SK-N-SH treated with all-trans-retinoic acid at 6 μM for 48 hours (cell line): ENCODE results near the gene POLR3A.
"Not testable (repeated sequence)": the region's sequence is repeated elsewhere in the genome, so short reads cannot be mapped to it uniquely, and the experiment has no call there.

Source experiments
- ATAC-seq: fragments of 200-7000 bp; cut with Tn5 transposase; 3 replicates; pipeline ENCODE4 v1.9.1; 2020; ENCODE audit warnings: mild to moderate bottlenecking, moderate library complexity
- ARNTL ChIP-seq: fragments of 450-650 bp; formaldehyde crosslinking; IDR thresholded peaks from 2 replicates; pipeline ENCODE4 v1.5.0; 2020; ENCODE audit warnings: low read depth, mild to moderate bottlenecking, moderate library complexity, borderline replicate concordance
- BACH2 ChIP-seq: fragments of 250-450 bp; sonication (Bioruptor Pico); IDR thresholded peaks from 2 replicates; pipeline ENCODE4 v1.9.0; 2021; ENCODE audit warnings: mild to moderate bottlenecking, borderline replicate concordance
- ESRRG ChIP-seq: fragments of 250-450 bp; sonication (Bioruptor Pico); IDR thresholded peaks from 2 replicates; pipeline ENCODE4 v1.6.1; 2021; ENCODE audit warnings: mild to moderate bottlenecking
- GLIS3 ChIP-seq: fragments of 250-450 bp; sonication (Bioruptor Pico); IDR thresholded peaks from 2 replicates; pipeline ENCODE4 v1.5.0; 2020; ENCODE audit warnings: mild to moderate bottlenecking, moderate library complexity
- OSR1 ChIP-seq: fragments of 250-450 bp; sonication (Bioruptor Pico); IDR thresholded peaks from 2 replicates; pipeline ENCODE4 v1.8.0; 2022; ENCODE audit warnings: moderate library complexity, mild to moderate bottlenecking, inconsistent platforms
- PPARA ChIP-seq: fragments of 250-450 bp; sonication (Bioruptor Pico); IDR thresholded peaks from 2 replicates; pipeline ENCODE4 v1.5.0; 2020; ENCODE audit warnings: mild to moderate bottlenecking, borderline replicate concordance
- RARB ChIP-seq: fragments of 250-450 bp; sonication (Bioruptor Pico); IDR thresholded peaks from 2 replicates; pipeline ENCODE4 v1.8.0; 2021; ENCODE audit warnings: mild to moderate bottlenecking, moderate library complexity
- SNAI2 ChIP-seq: fragments of 250-450 bp; sonication (Bioruptor Pico); IDR thresholded peaks from 2 replicates; pipeline ENCODE4 v1.5.0; 2020; ENCODE audit warnings: mild to moderate bottlenecking, moderate library complexity
- TCF4 ChIP-seq: fragments of 250-450 bp; sonication (Bioruptor Pico); IDR thresholded peaks from 2 replicates; pipeline ENCODE4 v1.8.0; 2021; ENCODE audit warnings: mild to moderate bottlenecking, moderate library complexity, borderline replicate concordance
- ZFP30 ChIP-seq: fragments of 450-650 bp; formaldehyde crosslinking; IDR thresholded peaks from 2 replicates; pipeline ENCODE4 v1.5.0; 2022; ENCODE audit warnings: mild to moderate bottlenecking, moderate library complexity
- ZNF70 ChIP-seq: fragments of 450-650 bp; formaldehyde crosslinking; IDR thresholded peaks from 2 replicates; pipeline ENCODE4 v1.5.0; 2020; ENCODE audit warnings: mild to moderate bottlenecking, moderate library complexity
- ZNF8 ChIP-seq: fragments of 450-650 bp; formaldehyde crosslinking; IDR thresholded peaks from 2 replicates; pipeline ENCODE4 v1.5.0; 2020; ENCODE audit warnings: mild to moderate bottlenecking, moderate library complexity
- TF ChIP-seq, protein P1 (sequence below): fragments of 250-450 bp; sonication (Bioruptor Pico); IDR thresholded peaks from 2 replicates; pipeline ENCODE4 v1.5.0; 2020; ENCODE audit warnings: mild to moderate bottlenecking, moderate library complexity
- TF ChIP-seq, protein P2 (sequence below): fragments of 250-450 bp; sonication (Bioruptor Pico); IDR thresholded peaks from 2 replicates; pipeline ENCODE4 v1.5.1; 2020; ENCODE audit warnings: low read depth, mild to moderate bottlenecking, moderate library complexity
- TF ChIP-seq, protein P3 (sequence below): fragments of 250-450 bp; sonication (Bioruptor Pico); IDR thresholded peaks from 2 replicates; pipeline ENCODE4 v1.8.0; 2020; ENCODE audit warnings: mild to moderate bottlenecking, moderate library complexity, borderline replicate concordance
- TF ChIP-seq, protein P4 (sequence below): fragments of 250-450 bp; sonication (Bioruptor Pico); IDR thresholded peaks from 2 replicates; pipeline ENCODE4 v1.5.1; 2021; ENCODE audit warnings: mild to moderate bottlenecking, moderate library complexity

The POLR3A gene

DNA sequence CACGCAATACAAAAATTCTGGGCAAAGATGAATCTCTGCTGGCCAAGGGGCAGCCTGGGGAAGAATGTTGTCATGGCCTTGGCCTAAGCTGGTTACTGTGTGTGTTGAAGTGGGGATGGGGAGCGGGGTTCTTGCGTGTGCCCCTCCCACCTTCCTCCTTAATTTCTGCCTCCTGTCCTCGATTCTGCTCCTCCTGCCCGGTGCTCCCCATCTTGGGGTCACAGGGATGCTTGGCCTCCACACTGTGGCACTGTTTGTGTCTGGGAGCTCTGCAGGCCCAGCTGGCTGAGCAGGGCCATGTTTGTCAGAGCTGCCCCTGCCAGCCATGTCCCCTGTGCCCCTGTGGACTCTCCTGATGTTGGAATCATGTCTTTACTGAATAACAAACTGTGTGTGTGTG is 41.4 kb upstream of the POLR3A start:
- no peak for TF ChIP-seq ARNTL (CRISPR knock-in tag)
- TF ChIP-seq, all 23 proteins: peak for 0
- no peak for ATAC-seq

DNA sequence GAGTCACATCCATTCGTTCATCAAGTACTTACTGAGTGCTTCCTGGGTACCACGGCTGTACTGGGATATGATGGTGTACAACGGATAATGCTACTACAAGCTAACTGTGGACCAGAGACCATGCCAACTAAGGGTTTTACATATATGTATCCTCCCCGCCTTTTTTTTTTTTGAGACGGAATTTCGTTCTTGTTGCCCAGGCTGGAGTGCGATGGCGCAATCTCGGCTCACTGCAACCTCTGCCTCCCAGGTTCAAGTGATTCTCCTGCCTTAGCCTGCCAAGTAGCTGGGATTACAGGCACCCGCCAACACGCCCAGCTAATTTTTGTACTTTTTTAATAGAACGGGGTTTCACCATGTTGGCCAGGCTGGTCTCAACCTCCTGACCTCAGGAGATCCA is 40.7 kb upstream of the POLR3A start:
- not testable (repeated sequence) for ATAC-seq

DNA sequence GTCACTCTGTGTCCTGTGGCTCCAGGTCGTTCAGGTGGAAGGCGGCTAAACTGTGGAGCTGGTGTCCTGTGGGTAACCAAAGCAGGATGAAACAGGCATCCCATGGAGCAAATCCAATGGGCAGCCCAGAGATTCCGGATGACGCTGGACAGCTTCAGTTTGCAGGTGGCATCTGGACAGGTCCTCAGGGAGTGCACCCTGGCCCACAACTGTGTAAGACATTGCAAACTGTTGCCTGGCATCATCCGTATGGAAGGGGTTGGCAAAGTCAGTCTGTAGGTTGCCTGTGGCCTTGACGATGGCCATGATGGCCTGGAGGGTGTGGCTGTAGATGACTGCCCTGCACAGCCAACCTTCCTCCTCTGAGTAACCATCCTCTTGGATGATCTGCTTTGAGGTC is 39.8 kb upstream of the POLR3A start:
- ATAC-seq: no peak
- TF ChIP-seq, protein P1, sequence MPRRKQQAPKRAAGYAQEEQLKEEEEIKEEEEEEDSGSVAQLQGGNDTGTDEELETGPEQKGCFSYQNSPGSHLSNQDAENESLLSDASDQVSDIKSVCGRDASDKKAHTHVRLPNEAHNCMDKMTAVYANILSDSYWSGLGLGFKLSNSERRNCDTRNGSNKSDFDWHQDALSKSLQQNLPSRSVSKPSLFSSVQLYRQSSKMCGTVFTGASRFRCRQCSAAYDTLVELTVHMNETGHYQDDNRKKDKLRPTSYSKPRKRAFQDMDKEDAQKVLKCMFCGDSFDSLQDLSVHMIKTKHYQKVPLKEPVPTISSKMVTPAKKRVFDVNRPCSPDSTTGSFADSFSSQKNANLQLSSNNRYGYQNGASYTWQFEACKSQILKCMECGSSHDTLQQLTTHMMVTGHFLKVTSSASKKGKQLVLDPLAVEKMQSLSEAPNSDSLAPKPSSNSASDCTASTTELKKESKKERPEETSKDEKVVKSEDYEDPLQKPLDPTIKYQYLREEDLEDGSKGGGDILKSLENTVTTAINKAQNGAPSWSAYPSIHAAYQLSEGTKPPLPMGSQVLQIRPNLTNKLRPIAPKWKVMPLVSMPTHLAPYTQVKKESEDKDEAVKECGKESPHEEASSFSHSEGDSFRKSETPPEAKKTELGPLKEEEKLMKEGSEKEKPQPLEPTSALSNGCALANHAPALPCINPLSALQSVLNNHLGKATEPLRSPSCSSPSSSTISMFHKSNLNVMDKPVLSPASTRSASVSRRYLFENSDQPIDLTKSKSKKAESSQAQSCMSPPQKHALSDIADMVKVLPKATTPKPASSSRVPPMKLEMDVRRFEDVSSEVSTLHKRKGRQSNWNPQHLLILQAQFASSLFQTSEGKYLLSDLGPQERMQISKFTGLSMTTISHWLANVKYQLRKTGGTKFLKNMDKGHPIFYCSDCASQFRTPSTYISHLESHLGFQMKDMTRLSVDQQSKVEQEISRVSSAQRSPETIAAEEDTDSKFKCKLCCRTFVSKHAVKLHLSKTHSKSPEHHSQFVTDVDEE (CRISPR knock-in tag): no peak
- TF ChIP-seq ZFP30 (CRISPR knock-in tag) (no peak), BACH2 (no peak)

DNA sequence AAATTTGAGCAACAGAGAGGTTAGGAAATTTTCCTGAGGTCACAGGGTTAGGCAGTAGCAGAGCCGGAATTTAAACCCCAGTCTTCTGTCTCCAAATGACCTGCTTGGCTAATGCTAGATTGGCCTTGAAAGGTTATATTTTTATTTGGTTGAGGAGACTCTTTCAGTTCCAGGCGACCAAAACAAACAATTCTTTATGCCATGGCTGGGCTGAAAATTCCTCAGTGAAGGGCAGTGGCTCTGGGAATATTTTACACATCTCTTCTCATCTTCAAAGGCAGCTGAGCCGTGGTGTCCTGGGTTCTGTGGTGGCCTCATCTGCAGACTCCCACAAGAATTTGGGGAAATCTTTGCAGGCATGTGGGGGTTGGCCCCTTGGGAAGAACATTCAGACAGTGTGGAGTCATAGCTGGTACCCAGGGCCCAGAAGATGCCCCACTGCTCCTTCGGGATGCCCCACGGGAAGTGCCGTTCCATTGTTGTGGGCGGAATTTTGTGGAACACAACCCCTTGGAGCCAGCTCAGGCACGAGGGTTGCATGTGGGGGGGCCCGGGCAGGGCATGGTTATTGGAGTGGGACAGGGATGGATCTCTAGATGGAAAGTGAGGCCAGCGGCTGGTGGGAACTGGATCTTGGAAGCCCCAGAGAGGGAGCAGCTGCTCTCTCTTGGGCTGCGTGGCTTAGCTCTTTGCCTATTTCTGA is 37.6 kb upstream of the POLR3A start:
- no peak for ATAC-seq
- no peak for TF ChIP-seq BACH2
- TF ChIP-seq, protein P2, sequence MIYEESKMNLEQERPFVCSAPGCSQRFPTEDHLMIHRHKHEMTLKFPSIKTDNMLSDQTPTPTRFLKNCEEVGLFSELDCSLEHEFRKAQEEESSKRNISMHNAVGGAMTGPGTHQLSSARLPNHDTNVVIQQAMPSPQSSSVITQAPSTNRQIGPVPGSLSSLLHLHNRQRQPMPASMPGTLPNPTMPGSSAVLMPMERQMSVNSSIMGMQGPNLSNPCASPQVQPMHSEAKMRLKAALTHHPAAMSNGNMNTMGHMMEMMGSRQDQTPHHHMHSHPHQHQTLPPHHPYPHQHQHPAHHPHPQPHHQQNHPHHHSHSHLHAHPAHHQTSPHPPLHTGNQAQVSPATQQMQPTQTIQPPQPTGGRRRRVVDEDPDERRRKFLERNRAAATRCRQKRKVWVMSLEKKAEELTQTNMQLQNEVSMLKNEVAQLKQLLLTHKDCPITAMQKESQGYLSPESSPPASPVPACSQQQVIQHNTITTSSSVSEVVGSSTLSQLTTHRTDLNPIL (CRISPR knock-in tag): no peak
- TF ChIP-seq ESRRG (CRISPR knock-in tag): no peak
- TF ChIP-seq, protein P3, sequence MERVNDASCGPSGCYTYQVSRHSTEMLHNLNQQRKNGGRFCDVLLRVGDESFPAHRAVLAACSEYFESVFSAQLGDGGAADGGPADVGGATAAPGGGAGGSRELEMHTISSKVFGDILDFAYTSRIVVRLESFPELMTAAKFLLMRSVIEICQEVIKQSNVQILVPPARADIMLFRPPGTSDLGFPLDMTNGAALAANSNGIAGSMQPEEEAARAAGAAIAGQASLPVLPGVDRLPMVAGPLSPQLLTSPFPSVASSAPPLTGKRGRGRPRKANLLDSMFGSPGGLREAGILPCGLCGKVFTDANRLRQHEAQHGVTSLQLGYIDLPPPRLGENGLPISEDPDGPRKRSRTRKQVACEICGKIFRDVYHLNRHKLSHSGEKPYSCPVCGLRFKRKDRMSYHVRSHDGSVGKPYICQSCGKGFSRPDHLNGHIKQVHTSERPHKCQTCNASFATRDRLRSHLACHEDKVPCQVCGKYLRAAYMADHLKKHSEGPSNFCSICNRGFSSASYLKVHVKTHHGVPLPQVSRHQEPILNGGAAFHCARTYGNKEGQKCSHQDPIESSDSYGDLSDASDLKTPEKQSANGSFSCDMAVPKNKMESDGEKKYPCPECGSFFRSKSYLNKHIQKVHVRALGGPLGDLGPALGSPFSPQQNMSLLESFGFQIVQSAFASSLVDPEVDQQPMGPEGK (CRISPR knock-in tag): no peak
- no peak for TF ChIP-seq ZNF8 (CRISPR knock-in tag)
- TF ChIP-seq OSR1 (CRISPR knock-in tag): no peak
- TF ChIP-seq, protein P4, sequence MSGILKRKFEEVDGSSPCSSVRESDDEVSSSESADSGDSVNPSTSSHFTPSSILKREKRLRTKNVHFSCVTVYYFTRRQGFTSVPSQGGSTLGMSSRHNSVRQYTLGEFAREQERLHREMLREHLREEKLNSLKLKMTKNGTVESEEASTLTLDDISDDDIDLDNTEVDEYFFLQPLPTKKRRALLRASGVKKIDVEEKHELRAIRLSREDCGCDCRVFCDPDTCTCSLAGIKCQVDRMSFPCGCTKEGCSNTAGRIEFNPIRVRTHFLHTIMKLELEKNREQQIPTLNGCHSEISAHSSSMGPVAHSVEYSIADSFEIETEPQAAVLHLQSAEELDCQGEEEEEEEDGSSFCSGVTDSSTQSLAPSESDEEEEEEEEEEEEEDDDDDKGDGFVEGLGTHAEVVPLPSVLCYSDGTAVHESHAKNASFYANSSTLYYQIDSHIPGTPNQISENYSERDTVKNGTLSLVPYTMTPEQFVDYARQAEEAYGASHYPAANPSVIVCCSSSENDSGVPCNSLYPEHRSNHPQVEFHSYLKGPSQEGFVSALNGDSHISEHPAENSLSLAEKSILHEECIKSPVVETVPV: no peak
- TF ChIP-seq ARNTL (CRISPR knock-in tag): no peak

DNA sequence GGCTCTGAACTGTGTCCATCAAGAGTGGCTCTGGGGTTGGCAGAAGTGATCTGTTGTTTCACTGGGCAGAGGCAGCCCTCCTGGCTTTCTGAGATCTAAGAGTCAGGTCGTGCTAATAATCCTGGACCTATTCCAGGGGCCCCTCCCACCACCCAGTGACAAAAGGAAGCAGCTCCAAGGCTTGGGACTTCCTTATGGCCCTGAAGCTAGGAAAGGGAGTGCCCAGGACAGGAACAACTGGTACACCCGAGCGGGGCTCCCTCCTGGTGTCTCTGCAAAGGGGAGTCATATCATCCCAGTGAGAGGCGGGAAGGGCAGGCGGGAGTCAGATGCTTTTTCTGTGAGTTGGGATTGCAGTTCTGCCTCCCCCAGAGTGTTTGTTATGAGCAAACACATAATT is 36.7 kb upstream of the POLR3A start:
- TF ChIP-seq, protein P1 (CRISPR knock-in tag): no peak
- TF ChIP-seq GLIS3 (CRISPR knock-in tag) (no peak), RARB (CRISPR knock-in tag) (no peak), OSR1 (CRISPR knock-in tag) (no peak), PPARA (CRISPR knock-in tag) (no peak), SNAI2 (CRISPR knock-in tag) (no peak), TCF4 (CRISPR knock-in tag) (no peak), ZNF70 (CRISPR knock-in tag) (no peak), ARNTL (CRISPR knock-in tag) (no peak), ZNF8 (CRISPR knock-in tag) (no peak)
- TF ChIP-seq, protein P2 (CRISPR knock-in tag): no peak
- no peak for ATAC-seq
